GM19397 (cell line): ENCODE measurements around the gene ESYT1.

Source experiments
- ATAC-seq: cut with Tn5 transposase; IDR thresholded peaks from one replicate; pipeline ENCODE4 v1.9.1; 2021; ENCODE audit warnings: mild to moderate bottlenecking, moderate library complexity; ENCODE audit not compliant: unreplicated experiment

ESYT1 gene

GRCh38 chr12:56172839-56173238 lies 44.8 kb downstream of the ESYT1 start:
- no peak for ATAC-seq

- no peak for ATAC-seq
Measured at GRCh38 chr12:56178347-56178746, 50.3 kb downstream of the ESYT1 start.

GRCh38 chr12:56186957-56187356 lies 58.9 kb downstream of the ESYT1 start:
- ATAC-seq: no peak

GRCh38 chr12:56188131-56188777 lies 60.2 kb downstream of the ESYT1 start:
- no peak for ATAC-seq

GRCh38 chr12:56188778-56189098 lies 60.7 kb downstream of the ESYT1 start:
- no peak for ATAC-seq

GRCh38 chr12:56189099-56189917 lies 61.2 kb downstream of the ESYT1 start, which contains the start of gene SMARCC2:
SMARCC2 (minus strand) TSS chr12:56189483; CDS start chr12:56189461, 22 bp downstream.
- peak; percentile 83 for ATAC-seq

GRCh38 chr12:56189918-56190694 lies 62.0 kb downstream of the ESYT1 start:
- peak; percentile 26 for ATAC-seq

- ATAC-seq: no peak
Measured at GRCh38 chr12:56190695-56191155, 62.7 kb downstream of the ESYT1 start.

GRCh38 chr12:56192582-56192981 lies 64.5 kb downstream of the ESYT1 start:
- ATAC-seq: no peak

- ATAC-seq: no peak
Measured at GRCh38 chr12:56193025-56193578, 65.0 kb downstream of the ESYT1 start.
